COR-L47 (cell line): ENCODE data around the gene DIDO1.
A peak's percentile ranks its signal among the peaks of the same experiment; 100 is the strongest.

Source experiments
- DNase-seq: peaks from one replicate; lab custom pipeline; 2025; lab: John Stamatoyannopoulos, UW

DIDO1 gene

DNA sequence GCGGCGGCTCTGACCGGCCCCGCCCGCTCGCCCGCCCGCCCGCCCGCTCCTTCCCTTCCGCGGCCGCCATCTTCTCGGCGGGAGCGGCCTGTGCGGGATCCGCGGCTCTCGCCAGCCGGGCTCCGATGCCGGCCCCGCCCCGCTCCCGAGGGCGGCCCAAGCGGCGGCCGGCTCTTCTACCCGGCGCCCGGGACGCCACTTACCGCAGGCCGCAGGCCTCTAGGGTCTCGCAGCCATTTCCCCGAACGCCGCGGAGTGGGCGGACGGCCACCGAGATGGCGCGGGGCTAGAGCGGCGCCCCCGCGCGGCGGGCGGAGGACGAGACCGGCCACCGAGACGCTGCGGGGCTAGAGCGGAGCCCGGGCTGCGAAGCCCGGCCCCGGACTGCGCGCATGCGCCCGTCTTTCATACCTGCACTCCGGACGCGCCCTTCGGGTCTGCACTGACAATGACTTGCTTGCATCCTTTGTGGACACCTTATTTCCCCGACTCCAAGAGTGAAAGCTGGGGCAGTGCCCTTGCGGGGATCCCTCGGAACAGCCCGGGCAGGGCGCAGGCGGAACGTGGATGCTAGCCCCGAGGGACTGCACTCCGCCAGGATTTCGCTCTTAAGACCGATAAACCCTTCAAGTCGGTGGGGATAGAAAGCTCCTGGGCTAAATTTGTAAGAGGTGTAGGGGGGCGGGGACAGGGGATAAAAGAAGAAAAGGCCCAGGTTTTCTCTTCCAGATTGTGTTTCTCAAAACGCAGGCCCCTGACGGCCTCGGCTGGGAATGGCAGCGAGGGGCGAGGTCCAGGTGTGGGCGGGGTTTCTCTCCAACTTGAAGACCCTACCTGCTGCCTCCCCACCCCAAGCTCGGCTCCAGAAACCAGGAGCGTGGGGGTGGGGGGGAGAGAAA is at the start of gene DIDO1:
TSS of gene DIDO1 (minus strand) at position 277 of the 899 bp plus-strand sequence.
- DNase-seq: peak; percentile 88

DNA sequence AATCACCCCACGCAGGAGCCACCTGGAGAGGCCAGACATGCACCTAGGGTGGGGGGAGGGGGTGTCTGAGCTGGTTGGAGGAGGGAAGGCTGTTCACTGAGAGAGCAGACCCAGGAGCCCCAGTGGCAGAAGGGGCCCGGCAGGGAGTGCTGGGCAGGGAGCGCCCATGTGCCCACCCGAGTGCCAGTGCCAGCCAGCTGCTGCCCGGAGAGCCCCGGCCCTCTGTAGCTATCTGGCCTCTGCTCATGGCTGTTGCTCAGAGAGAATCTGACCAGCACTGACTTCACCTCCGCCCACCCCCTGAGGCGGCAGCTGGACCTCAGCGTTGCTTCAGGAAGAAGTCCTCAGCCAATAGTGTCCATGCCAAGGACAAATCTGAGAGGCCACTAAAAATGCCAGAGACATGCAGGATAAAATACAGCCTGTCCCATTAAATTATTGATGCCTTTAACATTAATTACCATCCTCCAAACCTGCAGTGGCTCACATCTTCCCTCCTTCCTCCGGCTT is 49.0 kb upstream of the DIDO1 start:
- no peak for DNase-seq

DNA sequence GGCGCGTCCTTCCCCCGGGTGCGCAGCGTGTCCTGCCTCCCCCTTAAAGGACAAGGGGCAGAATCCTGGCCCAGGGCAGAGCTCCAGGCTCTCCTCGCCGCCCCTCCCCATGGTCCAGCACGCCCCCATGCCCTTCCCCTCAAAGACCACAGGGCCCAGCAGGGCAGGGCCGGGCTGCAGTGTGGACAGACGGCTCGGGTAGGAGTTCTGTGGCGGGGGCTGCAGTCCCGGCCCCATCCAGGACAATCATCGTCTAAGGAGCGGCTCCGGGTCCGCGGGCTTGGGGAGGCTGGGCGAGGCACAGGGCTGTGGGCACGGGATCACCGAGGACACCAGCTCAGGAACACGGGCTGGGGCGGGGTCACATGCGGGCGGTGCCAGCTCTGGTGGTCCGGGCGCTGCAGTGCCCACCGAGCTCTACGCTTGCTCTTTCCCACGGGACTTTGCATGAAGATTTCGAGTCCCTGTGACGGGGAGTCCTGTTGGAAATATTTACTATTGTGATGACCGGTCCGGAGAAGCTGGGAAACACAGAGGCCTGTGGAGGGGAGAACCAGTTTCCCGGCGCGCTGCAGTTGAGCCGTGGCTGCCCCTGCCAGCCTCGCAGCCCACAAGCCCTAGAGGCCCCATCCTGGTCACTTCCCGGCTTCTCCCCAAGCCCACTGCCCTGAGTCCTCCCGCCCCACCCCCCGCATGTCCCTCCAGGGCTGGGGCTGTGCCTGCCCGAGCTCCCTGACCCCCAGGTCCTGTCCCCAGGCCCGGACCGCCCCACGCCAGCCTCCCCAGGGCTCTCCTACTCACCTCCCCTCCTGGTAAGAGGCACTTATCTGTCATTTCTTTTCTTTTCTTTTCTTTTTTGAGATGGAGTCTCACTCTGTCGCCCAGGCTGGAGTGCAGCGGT is 46.8 kb upstream of the DIDO1 start:
- DNase-seq: no peak

- peak; percentile 78 for DNase-seq
Measured at GRCh38 chr20:62971950-62972844, 45.9 kb upstream of the DIDO1 start.

DNA sequence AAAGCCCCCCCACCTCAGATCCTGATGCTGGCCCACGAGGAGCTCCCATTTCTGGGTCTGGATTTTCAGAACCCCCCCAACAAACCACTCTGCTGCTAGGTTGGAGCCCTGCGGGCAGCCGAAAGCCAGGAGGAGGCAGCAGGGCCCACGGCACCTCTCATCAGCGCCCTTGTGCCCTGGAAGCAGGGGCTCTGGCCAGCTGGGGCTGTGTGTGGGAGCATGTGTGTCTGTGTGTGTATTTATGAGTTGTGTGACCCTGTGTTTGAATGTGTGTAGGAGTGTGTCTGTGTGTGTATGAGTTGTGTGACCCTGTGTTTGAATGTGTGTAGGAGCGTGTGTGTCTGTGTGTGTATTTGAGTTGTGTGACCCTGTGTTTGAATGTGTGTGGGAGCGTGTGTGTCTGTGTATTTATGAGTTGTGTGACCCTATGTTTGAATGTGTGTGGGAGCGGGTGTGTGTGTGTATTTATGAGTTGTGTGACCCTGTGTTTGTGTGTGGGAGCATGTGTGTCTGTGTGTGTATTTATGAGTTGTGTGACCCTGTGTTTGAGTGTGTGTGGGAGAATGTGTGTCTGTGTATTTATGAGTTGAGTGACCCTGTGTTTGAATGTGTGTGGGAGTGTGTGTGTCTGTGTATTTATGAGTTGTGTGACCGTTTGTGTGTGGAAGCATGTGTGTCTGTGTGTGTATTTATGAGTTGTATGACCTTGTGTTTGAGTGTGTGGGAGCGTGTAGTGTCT is 45.1 kb upstream of the DIDO1 start:
- DNase-seq: no peak

- no peak for DNase-seq
Measured at GRCh38 chr20:62970307-62971210, 44.3 kb upstream of the DIDO1 start.

DNA sequence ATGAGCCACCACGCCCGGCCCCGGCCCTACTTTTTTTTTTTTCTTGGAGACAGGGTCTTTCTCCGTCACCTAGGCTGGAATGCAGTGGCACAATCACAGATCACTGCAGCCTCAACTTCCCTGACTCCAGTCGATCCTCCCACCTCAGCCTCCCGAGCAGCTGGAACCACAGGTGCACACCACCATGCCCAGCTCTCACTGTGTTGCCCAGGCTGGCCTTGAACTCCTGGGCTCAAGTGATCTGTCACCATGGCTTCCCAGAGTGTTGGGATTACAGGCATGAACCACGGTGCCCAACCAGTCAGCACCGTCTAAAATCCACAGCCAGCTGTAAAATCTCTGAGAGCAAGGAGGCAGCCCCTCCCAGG is 43.6 kb upstream of the DIDO1 start:
- no peak for DNase-seq

- DNase-seq: no peak
Measured at GRCh38 chr20:62969179-62969760, 43.0 kb upstream of the DIDO1 start.

- no peak for DNase-seq
Measured at GRCh38 chr20:62968378-62969178, 42.3 kb upstream of the DIDO1 start.

DNA sequence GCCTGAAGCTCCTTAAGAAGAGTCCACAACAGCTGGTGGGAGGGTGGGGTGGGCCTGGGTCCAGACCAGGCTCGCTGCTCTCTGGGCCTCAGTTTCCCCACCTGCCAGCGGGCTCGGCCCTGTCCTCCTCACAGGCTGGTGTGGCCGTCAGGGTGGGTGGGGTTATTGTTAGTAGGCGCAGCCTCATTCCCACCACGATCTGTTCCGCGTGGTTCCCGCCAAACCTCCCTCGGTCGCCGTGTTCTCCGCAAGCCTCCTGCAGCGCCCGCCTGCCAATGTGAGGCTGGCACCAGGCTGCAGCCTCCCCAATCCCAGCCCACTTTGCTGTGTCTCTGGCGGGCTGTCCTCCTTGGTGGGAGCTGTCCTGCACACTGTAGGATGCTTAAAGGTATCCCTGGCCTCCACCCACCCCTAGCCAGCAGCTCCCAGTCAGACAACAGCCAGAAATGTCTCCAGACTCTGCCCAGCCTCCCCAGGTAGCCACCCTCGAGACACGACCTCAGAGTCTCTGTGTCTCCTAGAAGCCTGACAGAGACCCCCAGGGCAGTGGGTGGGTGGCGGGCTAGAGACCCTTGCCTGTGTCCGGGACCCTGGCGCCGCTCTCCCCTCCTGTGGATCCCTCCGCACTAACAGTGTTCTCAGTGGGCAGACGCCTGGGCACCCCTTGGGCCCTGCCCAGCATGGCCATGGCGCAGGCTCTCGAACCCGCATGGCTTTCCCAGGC is 41.5 kb upstream of the DIDO1 start:
- DNase-seq: no peak

DNA sequence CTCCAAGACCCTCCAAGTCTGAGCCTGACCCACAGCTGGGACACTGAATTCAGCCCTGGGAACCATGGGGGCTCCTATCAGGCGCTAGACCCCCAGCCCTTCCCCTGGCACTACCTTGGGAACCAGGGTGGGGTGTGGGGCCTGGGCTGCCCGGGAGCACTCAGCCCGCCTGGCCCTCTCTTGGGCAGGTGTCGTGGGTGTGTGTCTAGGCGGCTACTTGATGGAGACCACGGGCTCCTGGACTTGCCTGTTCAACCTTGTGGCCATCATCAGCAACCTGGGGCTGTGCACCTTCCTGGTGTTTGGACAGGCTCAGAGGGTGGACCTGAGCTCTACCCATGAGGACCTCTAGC is 40.8 kb upstream of the DIDO1 start:
- no peak for DNase-seq

DNA sequence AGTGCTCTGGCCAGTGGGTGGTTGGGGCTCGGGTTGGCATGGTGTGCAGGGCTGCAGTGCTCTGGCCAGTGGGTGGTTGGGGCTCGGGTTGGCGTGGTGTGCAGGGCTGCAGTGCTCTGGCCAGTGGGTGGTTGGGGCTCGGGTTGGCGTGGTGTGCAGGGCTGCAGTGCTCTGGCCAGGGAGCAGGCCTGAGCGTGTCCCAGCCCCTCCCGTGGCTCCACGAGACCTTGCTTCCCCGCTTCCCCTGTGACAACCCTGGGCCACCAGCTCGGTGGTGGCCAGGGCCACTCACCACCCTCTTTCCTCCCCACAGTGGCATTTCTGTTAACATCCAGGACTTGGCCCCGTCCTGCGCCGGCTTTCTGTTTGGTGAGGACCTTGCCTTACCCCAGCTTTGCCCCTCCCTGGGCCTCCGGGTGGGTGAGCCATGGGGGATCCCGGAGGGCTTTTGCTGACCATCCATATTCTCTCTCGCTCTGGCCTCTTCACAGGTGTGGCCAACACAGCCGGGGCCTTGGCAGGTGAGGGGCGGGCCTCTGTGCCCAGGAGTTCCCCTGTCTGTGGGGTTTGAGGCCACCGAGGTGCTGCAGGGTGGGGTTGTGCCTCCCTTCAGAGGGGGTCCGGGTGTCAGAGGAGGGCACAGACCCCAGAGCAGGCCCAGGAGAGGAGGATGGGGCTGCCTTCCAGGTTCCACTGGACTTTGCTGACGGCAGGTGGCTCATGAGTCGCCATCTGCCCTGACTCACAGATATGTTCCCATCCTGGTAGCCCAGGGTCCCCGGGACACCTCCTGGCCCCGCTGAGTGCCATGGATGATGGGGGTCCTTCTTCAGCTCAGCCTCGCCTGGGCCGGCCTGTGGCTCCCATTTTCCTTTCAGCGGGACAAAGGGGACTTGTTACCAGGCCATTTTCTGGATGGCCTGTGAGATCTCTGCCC is 40.2 kb upstream of the DIDO1 start:
- no peak for DNase-seq

DNA sequence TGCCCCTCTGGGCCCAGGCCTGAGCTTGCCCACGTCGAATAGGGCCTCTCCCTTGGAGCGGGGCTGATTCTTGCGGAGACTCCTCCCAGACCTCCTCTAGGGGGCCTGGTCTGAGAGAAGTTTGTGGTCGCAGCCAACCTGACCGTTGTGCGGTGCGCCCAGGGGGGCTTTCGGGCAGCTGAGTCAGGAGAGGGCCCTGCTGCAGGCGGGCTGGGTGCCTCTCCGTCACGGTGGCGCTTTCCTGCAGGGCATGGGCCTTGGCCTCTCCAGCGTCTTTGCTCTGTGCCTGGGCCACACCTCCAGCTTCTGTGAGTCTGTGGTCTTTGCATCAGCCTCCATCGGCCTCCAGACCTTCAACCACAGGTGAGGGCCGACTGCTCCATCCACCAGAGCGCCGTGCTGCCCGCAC is 39.1 kb upstream of the DIDO1 start:
- DNase-seq: no peak

GRCh38 chr20:62964700-62965099 is 38.4 kb upstream of the DIDO1 start:
- DNase-seq: no peak

- DNase-seq: no peak
Measured at GRCh38 chr20:62963614-62964397, 37.5 kb upstream of the DIDO1 start.
